ENCODE measurements around the gene CRAT. TPM values are rescaled to one million over a fixed set of nuclear protein-coding genes. Genes with fewer than 3 reads are reported as not detected.

CRAT gene
- total and polyA plus RNA-seq, 7 experiments from 2014 or later = 7.2 to 20.1 (median 11.4) TPM

DNA sequence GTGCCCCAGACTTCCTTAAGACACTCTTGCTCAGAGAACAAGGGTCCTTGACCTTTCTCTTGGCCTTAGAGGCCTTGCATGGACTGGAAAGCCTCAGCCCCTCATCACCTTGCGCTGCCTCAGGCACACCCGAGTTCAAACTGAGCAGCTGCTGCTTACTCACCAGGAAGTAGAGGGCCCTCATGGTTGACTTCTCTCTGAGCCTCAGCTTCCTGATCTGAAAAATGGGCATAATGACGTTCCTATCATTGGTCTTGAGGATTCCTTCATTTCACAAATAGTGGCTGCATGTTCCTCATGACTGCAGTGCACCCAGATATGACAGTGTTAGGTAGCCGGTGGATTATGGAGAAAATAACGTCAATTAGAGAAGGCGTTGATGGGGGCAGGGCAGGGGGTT is 38.8 kb upstream of the CRAT start:
- CTCF ChIA-PET = interaction anchor here (1.0 kb wide), 2 partner anchors 23 to 27 kb away, joined by 3 to 5 read pairs; no protein-coding TSS in a partner anchor
- intact Hi-C loops (cut with micrococcal nuclease) = no loop called here
- no peak overlapping the region for H3K4me3 Mint-ChIP-seq

DNA sequence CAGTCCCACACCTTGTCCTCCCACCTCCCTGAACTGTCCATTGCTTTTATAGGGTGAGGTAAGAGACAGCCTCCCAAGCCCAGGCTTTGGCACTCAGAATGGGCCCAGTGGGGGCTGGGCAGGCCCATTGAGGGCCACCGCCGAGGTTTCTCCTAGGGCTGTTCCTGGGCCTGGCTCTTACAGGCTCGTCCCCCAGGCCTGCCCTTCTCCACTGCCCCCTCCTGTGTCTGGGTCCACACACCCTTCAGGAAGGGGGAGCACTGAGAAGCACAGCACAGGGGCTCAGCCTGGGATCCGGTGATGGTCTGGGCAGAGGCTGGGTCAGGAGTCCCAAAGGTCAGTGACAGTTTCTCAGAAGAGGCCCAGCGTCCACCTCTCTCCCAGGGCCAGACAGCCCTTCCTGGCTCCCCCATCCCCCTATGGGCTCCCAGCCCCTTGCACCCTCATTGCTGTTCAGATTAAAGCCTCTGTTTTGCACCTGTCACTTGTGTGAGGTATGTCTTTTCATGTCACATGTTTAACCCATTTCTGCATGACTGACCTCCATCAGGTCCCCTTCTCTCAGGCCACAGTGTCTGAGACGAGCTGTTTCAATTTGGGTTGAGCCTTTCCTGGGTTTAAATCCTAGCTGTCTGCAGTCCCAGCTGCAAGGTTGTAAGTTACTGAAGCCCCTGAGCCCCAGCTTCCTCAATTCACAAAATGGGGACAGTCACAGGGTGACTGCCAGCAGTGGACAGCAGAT is 38.0 kb upstream of the CRAT start:
- H3K4me3 Mint-ChIP-seq = no peak overlapping the region
- peaks cover 0 to 38% (median 4%) of the 10 kb centered on the region in 5 donors for H3K36me3 Mint-ChIP-seq
- DNase-seq = no peak
- no peak for ATAC-seq
- H3K27ac Mint-ChIP-seq = no peak overlapping the region
- H3K27me3 Mint-ChIP-seq = no peaks in the 10 kb centered on the region
- H3K4me1 ChIP-seq (ENCODE audit: control insufficient read depth in 2 of 2, insufficient read depth in 2 of 2, low read length in 2 of 2) = no peaks in the 10 kb centered on the region
- CTCF ChIA-PET = interaction anchor here (1.0 kb wide), 1 partner anchor 28 kb away, joined by 3 read pairs; no protein-coding TSS in a partner anchor
- peaks cover 0 to 16% (median 0%) of the 10 kb centered on the region in 7 donors for H3K4me1 Mint-ChIP-seq
- H3K27me3 ChIP-seq (ENCODE audit: control insufficient read depth in 2 of 2, insufficient read depth in 2 of 2, low read length in 2 of 2) = no peaks in the 10 kb centered on the region
- POLR2A ChIA-PET = no interaction called here
- no peak overlapping the region for H3K27ac ChIP-seq (ENCODE audit: low read depth, low read length)
- intact Hi-C loops (cut with micrococcal nuclease) = no loop called here
- H3K9me3 Mint-ChIP-seq = no peaks in the 10 kb centered on the region
- peaks cover 0 to 49% (median 9%) of the 10 kb centered on the region in 3 experiments for H3K36me3 ChIP-seq (ENCODE audit: control insufficient read depth in 2 of 3, insufficient read depth in 3 of 3, low read length in 3 of 3)
- no peak overlapping the region for H3K4me3 ChIP-seq (ENCODE audit: low read length)
- H3K9me3 ChIP-seq (ENCODE audit: control insufficient read depth in 2 of 3, low read length in 3 of 3) = no peaks in the 10 kb centered on the region

More for the DNA sequence above, 38.8 kb upstream of the CRAT start:
- peaks cover 0 to 11% (median 0%) of the 10 kb centered on the region in 7 donors for H3K4me1 Mint-ChIP-seq
- ATAC-seq (no peak), DNase-seq (no peak)
- peaks cover 0 to 42% (median 4%) of the 10 kb centered on the region in 3 experiments for H3K36me3 ChIP-seq (ENCODE audit: control insufficient read depth in 2 of 3, insufficient read depth in 3 of 3, low read length in 3 of 3)
- peaks cover 0 to 37% (median 0%) of the 10 kb centered on the region in 5 donors for H3K36me3 Mint-ChIP-seq
- H3K27ac ChIP-seq (ENCODE audit: low read depth, low read length) = no peak overlapping the region
- no peaks in the 10 kb centered on the region for H3K4me1 ChIP-seq (ENCODE audit: control insufficient read depth in 2 of 2, insufficient read depth in 2 of 2, low read length in 2 of 2)
- no peaks in the 10 kb centered on the region for H3K27me3 Mint-ChIP-seq
- H3K9me3 ChIP-seq (ENCODE audit: control insufficient read depth in 2 of 3, low read length in 3 of 3) = no peaks in the 10 kb centered on the region
- peak overlapping the region in 3 of 9 donors; percentile 20 to 47 (median 22) for H3K27ac Mint-ChIP-seq
- H3K9me3 Mint-ChIP-seq = no peaks in the 10 kb centered on the region
- H3K27me3 ChIP-seq (ENCODE audit: control insufficient read depth in 2 of 2, insufficient read depth in 2 of 2, low read length in 2 of 2) = no peaks in the 10 kb centered on the region
- H3K4me3 ChIP-seq (ENCODE audit: low read length) = no peak overlapping the region
- POLR2A ChIA-PET = no interaction called here

DNA sequence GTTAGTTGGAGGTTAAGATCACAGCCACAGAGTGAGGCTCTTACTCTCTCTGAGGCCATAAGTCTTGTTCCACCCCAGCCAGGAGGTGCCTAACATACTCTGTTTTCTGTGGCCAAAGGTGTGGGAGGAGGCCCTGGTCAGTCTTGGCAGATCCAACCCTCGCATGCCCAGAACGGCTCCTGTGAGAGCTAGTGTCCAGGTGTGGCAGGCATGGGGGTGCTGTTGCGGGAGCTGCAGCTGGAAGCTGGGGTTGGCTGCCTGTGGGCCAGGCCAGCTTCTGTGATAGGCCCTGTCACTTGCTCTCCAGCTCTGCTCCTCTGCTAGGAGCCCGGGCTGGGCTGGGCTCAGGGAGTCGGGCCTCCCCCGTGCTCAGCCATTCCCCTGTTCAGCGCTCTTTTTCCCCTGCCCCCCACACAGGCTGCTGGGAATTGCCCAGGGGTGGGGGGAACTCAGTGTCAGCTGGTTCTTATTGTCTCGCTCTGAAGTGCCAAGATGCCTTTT is 35.9 kb upstream of the CRAT start:
- POLR2A ChIA-PET = no interaction called here
- Mint-ChIP-seq H3K36me3 (peaks cover 0 to 30% (median 4%) of the 10 kb centered on the region in 5 donors), H3K9me3 (no peaks in the 10 kb centered on the region), H3K4me3 (no peak overlapping the region), H3K27ac (peak overlapping the region in 1 of 9 donors; percentile 55), H3K4me1 (peaks cover 0 to 31% (median 12%) of the 10 kb centered on the region in 7 donors), H3K27me3 (no peaks in the 10 kb centered on the region)
- Histone ChIP-seq H3K27me3 (ENCODE audit: control insufficient read depth in 2 of 2, insufficient read depth in 2 of 2, low read length in 2 of 2) (no peaks in the 10 kb centered on the region), H3K4me3 (ENCODE audit: low read length) (no peak overlapping the region), H3K9me3 (ENCODE audit: control insufficient read depth in 2 of 3, low read length in 3 of 3) (no peaks in the 10 kb centered on the region), H3K4me1 (ENCODE audit: control insufficient read depth in 2 of 2, insufficient read depth in 2 of 2, low read length in 2 of 2) (peaks cover 5 to 17% of the 10 kb centered on the region in 2 donors), H3K27ac (ENCODE audit: low read depth, low read length) (no peak overlapping the region), H3K36me3 (ENCODE audit: control insufficient read depth in 2 of 3, insufficient read depth in 3 of 3, low read length in 3 of 3) (peaks cover 0 to 56% (median 9%) of the 10 kb centered on the region in 3 experiments)
- DNase-seq (no peak), ATAC-seq (no peak)
- intact Hi-C loops (cut with micrococcal nuclease) = no loop called here
- CTCF ChIA-PET = interaction anchor here (0.8 to 0.9 kb wide), 2 partner anchors 10 to 15 kb away, joined by 3 read pairs; no protein-coding TSS in a partner anchor

DNA sequence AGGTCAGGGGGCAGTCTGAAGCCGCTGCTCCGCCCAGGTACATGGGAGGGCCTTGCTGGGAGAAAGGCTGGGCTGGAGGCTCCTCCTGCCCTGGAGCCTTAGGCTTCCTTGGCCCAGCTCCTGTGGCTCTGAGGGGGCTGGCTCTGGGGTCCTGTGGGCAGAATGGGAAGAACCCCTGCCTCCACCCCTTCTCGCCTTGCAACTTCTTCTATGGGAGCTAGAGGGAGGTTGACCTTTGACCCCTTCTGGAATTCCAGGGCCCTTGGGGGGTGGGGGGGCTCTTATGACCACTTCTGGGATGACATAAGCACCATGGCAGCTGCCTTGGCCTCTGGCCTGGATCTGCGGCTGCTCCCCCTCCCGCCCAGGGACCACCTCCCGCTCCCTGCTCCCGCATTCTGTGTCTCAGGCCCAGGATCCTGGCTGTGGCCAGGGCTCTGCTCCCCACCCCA is 35.3 kb upstream of the CRAT start:
- Mint-ChIP-seq H3K36me3 (peaks cover 0 to 24% (median 4%) of the 10 kb centered on the region in 5 donors), H3K9me3 (no peaks in the 10 kb centered on the region), H3K4me3 (no peak overlapping the region), H3K27me3 (no peaks in the 10 kb centered on the region), H3K4me1 (peaks cover 0 to 37% (median 17%) of the 10 kb centered on the region in 7 donors), H3K27ac (peak overlapping the region in 1 of 9 donors; percentile 55)
- Histone ChIP-seq H3K4me3 (ENCODE audit: low read length) (no peak overlapping the region), H3K27ac (ENCODE audit: low read depth, low read length) (no peak overlapping the region), H3K4me1 (ENCODE audit: control insufficient read depth in 2 of 2, insufficient read depth in 2 of 2, low read length in 2 of 2) (peaks cover 12 to 23% of the 10 kb centered on the region in 2 donors), H3K9me3 (ENCODE audit: control insufficient read depth in 2 of 3, low read length in 3 of 3) (no peaks in the 10 kb centered on the region), H3K36me3 (ENCODE audit: control insufficient read depth in 2 of 3, insufficient read depth in 3 of 3, low read length in 3 of 3) (peaks cover 0 to 56% (median 9%) of the 10 kb centered on the region in 3 experiments), H3K27me3 (ENCODE audit: control insufficient read depth in 2 of 2, insufficient read depth in 2 of 2, low read length in 2 of 2) (no peaks in the 10 kb centered on the region)
- no peak for DNase-seq
- POLR2A ChIA-PET = interaction anchor here (0.5 kb wide), 1 partner anchor 668 kb away, joined by 3 read pairs; no protein-coding TSS in a partner anchor
- CTCF ChIA-PET = no interaction called here
- no peak for ATAC-seq
- intact Hi-C loops (cut with micrococcal nuclease) = no loop called here

DNA sequence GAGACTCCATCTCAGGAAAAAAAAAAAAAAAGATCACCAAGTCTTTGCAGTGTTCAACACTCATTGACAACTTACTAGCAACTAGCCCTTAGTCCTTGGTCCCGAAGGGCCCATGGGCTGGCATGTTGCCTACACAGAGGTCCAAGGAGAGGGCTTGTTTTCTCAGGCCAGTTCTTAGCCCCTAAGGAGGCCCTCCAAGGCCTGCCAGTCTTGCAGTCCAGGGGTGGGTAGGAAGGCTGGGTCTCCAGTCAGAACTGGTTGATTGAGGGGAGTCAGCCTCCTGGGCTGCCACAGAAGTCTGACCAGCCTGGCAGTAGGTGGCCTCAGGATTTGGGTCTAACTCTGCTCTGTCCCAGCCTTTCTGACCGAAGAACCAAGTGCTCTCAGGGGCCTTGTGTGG is 34.7 kb upstream of the CRAT start:
- Histone ChIP-seq H3K27ac (ENCODE audit: low read depth, low read length) (no peak overlapping the region), H3K27me3 (ENCODE audit: control insufficient read depth in 2 of 2, insufficient read depth in 2 of 2, low read length in 2 of 2) (no peaks in the 10 kb centered on the region), H3K36me3 (ENCODE audit: control insufficient read depth in 2 of 3, insufficient read depth in 3 of 3, low read length in 3 of 3) (peaks cover 0 to 56% (median 9%) of the 10 kb centered on the region in 3 experiments), H3K4me3 (ENCODE audit: low read length) (no peak overlapping the region), H3K9me3 (ENCODE audit: control insufficient read depth in 2 of 3, low read length in 3 of 3) (no peaks in the 10 kb centered on the region), H3K4me1 (ENCODE audit: control insufficient read depth in 2 of 2, insufficient read depth in 2 of 2, low read length in 2 of 2) (peaks cover 16 to 27% of the 10 kb centered on the region in 2 donors)
- H3K4me3 Mint-ChIP-seq = no peak overlapping the region
- CTCF ChIA-PET = no interaction called here
- DNase-seq (no peak), ATAC-seq (no peak)
- H3K36me3 Mint-ChIP-seq = peaks cover 0 to 20% (median 4%) of the 10 kb centered on the region in 5 donors
- POLR2A ChIA-PET = no interaction called here
- intact Hi-C loops (cut with micrococcal nuclease) = no loop called here
- H3K27me3 Mint-ChIP-seq = no peaks in the 10 kb centered on the region
- peaks cover 0 to 42% (median 16%) of the 10 kb centered on the region in 7 donors for H3K4me1 Mint-ChIP-seq
- H3K27ac Mint-ChIP-seq = no peak overlapping the region
- H3K9me3 Mint-ChIP-seq = no peaks in the 10 kb centered on the region

DNA sequence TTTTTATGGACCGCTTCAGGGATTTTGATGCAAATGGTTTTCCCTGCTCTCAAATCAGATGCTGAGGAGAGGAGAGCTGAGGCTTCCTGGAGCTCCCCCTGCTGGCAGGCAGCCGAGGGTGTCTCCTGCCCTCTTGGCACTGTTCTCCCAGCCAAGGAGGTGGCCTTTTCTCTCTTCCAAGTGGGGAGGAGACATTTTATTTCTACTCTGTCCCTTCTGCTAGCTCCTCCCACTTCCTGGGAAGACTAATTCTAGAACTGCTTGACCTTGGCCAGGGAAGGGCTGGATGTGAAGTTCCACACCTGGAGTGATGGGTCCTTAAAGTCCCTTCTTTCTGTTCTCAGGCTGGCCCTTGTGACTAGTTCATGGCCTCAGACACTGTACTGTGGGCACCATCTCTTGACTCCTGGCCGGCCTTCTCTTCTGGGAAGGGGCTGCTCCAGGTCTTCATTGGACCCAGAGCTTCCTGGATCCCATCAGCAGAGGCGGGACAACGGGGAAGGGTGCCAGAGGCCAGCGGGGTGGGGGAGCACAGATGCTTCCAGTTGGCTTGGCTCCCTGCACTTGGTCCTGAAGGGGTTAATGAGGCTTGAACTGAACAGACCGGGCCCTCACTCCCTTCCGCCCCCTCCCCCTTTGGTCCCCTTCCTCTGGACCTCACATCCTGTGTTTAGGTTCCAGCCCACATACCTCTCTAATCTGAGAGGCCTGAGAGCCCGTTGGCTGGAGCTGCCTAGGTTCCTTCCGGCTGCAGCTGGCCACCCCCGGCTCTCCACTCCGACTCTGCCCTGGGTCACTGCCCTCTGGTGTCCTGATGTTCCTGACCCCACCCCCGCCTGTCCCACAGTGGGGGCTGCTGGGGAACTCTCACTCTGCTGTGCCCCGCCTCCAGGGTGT is 32.7 kb upstream of the CRAT start:
- ATAC-seq (peak; percentile 44), DNase-seq (peak; percentile 40 to 78 (median 60))
- H3K36me3 Mint-ChIP-seq = peaks cover 0 to 13% (median 4%) of the 10 kb centered on the region in 5 donors
- peak overlapping the region in 7 of 9 donors; percentile 45 to 85 (median 71) for H3K27ac Mint-ChIP-seq
- peaks cover 24 to 35% of the 10 kb centered on the region in 2 donors for H3K4me1 ChIP-seq (ENCODE audit: control insufficient read depth in 2 of 2, insufficient read depth in 2 of 2, low read length in 2 of 2)
- H3K4me3 ChIP-seq (ENCODE audit: low read length) = no peak overlapping the region
- H3K36me3 ChIP-seq (ENCODE audit: control insufficient read depth in 2 of 3, insufficient read depth in 3 of 3, low read length in 3 of 3) = peaks cover 0 to 49% (median 9%) of the 10 kb centered on the region in 3 experiments
- peaks cover 11 to 47% (median 29%) of the 10 kb centered on the region in 7 donors for H3K4me1 Mint-ChIP-seq
- CTCF ChIA-PET = interaction anchor here (0.6 to 5.6 kb wide), 28 partner anchors 9 to 1408 kb away, joined by 3 to 80 read pairs (median 4); partner anchors contain the start of genes C9orf50, IER5L and NTMT1
- no peaks in the 10 kb centered on the region for H3K9me3 ChIP-seq (ENCODE audit: control insufficient read depth in 2 of 3, low read length in 3 of 3)
- H3K9me3 Mint-ChIP-seq = no peaks in the 10 kb centered on the region
- H3K27ac ChIP-seq (ENCODE audit: low read depth, low read length) = no peak overlapping the region
- POLR2A ChIA-PET = interaction anchor here (0.9 to 2.6 kb wide), 6 partner anchors 9 to 493 kb away, joined by 3 to 9 read pairs (median 4); partner anchors contain the start of genes IER5L and NTMT1
- peak overlapping the region in 6 of 10 donors; percentile 21 to 50 (median 38) for H3K4me3 Mint-ChIP-seq
- no peaks in the 10 kb centered on the region for H3K27me3 ChIP-seq (ENCODE audit: control insufficient read depth in 2 of 2, insufficient read depth in 2 of 2, low read length in 2 of 2)
- no peaks in the 10 kb centered on the region for H3K27me3 Mint-ChIP-seq
- intact Hi-C loops (cut with micrococcal nuclease) = loop anchor here in 1 of 2 donors (1.0 kb wide), 1 partner anchor 32 kb away; the partner anchor contains the start of gene PTPA

All from naive thymus-derived CD4-positive, alpha-beta T cell (primary cell).